CD4-positive, alpha-beta T cell treated with Interleukin-17A for 1 hour (primary cell): ENCODE data around the gene CREBRF.
A peak's percentile ranks its signal among the peaks of the same experiment; 100 is the strongest.

ENCODE experiments used
- DNase-seq: peaks from one replicate; pipeline ENCODE4 v3.0.0-alpha.2; 2020

Gene CREBRF

DNA sequence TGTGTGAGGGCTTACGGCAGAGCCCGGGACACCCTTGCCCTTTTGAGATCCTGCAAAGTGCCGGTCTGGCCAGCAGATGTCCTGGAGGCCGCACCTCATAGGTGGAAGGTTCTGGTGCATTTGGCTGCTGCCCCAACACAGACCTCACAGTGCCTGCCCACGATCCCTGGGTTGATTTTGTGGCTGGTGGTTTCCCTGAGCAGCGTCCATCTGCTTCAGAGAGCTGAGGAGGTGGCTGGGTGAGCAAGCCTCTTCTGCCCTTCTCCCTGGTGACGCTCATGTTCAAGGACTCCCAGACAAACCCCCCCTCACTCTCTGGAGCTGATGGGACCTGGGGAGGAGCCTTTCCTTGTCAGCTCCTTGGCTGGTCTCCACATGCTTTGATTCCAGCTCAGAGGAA lies 107.1 kb downstream of the CREBRF start:
- no peak for DNase-seq

DNA sequence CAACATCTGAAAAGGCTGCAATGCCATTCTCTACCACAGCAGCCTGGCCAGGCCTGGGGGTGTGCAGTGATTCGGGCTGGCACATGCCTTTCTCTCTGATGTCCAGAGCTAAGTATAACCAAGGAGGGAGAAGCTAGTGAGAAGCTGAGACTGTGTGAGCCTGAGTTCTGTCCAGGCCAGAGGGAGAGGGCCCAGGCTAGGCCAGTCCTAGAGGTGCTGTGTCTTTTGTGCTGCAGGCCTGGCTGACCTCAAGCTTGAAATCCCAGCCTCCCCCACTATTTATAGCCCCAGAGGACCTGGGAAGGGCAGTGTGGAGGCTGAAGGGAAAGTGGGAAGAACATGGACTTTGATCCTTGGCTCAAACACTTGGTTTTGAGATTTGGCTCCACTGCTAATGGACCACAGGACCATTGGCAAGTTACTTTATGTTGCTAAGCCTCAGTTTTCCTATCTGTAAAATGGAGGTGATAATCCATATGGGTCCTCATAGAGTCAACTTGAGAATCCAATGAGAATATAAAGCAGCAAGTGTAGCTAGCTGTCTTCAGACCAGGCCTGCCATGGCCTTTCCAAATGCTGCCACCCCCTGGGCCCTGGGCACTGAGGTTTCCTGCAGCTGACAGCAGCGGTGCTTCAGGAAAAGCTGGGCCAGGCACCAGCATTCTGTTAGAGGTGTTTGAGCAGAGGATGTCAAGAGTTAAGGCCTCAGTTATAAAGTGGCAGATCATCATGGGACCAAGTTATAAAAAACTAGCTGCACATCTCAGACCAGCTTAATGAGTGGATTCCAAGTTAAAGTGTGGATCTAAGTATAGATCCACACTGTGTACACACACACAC lies 109.2 kb downstream of the CREBRF start:
- no peak for DNase-seq

DNA sequence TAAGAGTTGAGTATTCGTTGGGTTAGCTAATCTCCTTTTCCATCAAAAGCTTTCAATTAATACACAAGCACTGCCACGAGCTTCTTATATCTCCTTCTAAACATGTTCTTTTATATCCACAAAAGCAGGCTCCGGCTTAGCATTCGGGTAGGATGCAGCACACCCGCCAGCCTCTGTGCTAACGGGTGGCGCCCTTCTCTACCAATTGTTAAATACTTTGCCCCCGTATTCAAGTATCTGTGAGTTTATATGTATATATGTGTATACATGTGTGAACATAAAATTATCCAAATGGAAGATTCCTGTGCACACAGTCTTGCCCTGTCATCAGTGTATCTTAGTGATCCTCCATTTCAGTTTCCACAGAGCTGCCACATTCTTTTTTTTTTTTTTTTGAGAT lies 116.0 kb downstream of the CREBRF start:
- no peak for DNase-seq

DNA sequence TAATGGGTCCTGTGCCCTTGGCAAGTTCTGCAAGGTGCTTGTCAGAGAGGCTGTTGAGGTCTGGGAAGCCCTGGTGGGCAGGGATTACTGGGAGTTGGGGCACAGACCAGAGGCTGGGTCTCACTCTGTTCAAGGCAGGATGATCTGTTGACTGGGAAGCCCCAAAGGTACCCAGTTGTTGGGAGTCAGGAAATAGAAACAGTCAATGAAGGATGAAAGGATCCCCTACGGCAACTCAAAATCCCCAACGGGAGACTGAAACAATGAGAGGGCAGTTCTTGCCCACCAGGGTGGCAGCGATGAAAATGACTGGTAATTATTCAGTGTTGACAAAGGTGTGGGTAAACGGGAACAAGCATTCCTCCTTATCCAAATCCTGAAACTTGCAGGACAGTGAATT lies 119.4 kb downstream of the CREBRF start:
- DNase-seq = no peak

DNA sequence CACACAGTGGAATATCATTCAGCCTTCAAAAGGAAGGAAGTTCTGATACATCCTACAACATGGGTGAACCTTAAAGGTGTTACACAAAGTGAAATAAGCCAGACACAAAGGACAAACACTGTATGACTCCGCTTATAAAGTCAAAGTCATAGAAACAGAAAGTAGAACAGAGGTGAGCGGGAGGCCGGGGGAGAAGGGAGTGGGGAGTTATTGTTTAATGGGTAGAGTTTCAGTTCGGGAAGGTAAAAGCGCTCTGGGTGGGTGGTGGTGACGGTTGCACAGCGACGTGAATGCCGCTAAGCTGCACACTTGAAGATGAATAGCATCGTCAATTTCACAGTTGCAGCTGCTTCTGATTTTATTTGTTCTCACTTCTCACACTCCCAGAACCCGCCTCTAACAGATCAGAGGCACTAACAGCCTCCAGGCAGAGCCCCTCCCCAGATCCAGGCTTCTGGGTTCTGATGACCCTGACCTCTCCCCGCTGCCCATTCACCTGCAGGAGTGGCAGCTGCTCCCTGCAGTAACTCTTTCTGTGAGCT lies 122.3 kb downstream of the CREBRF start:
- DNase-seq = no peak

DNA sequence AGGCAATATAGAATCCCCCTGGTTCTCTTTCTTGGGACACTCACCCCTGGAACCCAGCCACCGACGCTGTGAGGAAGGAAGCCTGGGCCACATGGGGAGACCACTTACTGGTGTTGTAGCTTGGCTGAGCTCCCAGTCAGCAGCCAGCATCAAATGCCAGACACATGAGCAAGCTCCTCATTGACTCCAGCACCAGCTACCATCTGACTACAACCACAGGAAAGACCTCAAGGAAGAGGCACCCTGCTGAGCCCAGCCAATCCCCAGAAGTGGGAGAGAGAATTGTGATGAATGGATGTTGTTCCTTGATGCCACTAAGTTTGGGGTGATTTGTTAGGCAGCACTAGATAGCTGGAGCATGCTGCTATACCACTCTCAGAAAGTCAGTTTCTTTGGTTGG lies 124.2 kb downstream of the CREBRF start:
- DNase-seq = no peak

DNA sequence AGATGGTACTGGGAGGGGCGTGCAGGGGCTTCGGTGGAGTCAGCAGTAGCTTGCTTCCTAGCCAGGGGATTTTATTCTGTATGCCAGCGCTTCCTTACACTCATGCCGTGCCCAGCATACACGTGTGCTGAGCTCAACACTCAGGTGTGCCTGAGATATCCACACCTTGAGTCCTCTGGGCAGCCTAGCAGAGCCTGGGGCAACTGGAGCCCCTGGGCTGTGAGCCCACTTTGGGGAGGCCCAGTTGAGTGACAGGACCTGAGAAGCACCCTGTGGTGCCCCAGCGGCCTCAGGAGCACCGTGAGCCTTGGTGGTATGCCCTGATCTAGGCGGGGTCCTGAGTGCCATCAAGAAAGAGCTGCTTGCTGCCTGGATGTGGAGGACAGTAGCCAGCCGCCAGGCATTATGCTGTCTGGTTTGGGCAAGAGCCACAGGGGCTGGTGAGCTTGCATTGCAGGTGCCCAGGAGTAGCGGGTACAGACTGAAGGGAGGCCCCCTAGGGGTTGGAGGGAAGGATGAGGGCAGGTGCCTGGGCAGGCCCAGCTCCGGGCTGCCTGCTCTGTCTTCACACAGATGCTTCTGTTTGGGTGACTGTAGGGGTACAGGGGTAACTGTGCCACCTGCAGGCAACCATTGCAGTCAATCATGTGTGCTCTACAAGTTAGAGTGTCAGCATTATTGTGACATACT lies 131.0 kb downstream of the CREBRF start:
- peak; percentile 8 for DNase-seq

DNA sequence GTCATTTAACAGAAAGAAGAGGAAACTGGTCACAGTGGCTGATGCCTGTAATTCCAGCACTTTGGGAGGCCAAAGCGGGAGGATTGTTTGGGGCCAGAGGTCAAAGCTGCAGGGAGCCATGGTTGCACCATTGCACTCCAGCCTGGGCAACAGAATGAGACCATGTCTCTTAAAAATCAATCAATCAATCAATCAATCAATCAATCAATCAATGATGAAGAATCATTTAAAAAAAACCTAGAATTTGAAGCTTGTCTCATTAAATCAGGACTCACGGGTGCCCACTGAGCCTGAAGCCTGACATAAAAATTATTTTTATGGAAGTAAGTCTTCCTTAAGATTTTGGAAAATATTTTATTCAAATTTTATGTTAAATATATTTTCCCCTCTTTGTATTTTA lies 132.1 kb downstream of the CREBRF start:
- no peak for DNase-seq
